Activated CD8-positive, alpha-beta memory T cell treated with anti-CD3 and anti-CD28 coated beads for 24 hours (primary cell): ENCODE data around the gene ALKBH6.
A peak's percentile ranks its signal among the peaks of the same experiment; 100 is the strongest.
"Not testable (repeated sequence)": the region's sequence is repeated elsewhere in the genome, so short reads cannot be mapped to it uniquely, and the experiment has no call there.

Experiments used
- DNase-seq: peaks from one replicate; pipeline ENCODE4 v3.0.0-alpha.2; 2020

The ALKBH6 gene

GRCh38 chr19:36014012-36014924, at the start of gene ALKBH6:
ALKBH6 (minus strand) TSS chr19:36014213; CDS start chr19:36013397, 816 bp downstream.
- DNase-seq = peak; percentile 99

GRCh38 chr19:36061367-36061766, 47.4 kb upstream of the ALKBH6 start:
- DNase-seq = no peak

DNA sequence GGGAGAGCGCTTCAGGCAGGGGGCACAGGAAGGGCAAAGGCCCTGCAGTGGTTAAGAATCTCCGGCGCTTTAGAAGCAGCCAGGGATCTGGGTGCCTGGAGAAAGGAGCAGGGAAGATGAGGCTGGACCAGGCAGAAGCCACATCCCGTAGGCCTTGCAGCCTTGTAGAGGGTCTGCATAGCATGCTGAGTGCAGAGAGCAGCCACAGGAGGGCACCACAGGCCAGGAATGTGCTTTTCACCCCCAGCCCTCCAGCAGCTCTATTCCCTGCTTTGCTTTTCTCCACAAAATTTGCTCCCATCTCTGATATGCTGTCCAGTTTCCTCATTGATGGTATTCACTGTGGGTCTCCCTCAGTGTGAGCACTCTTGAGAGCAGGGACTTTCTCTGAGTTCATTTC, 46.4 kb upstream of the ALKBH6 start:
- no peak for DNase-seq

- no peak for DNase-seq
These were observed 45.3 kb upstream of the ALKBH6 start for GRCh38 chr19:36059180-36059910.

- DNase-seq = no peak
These were observed 44.6 kb upstream of the ALKBH6 start for GRCh38 chr19:36058481-36059179.

GRCh38 chr19:36054733-36055686, 41.0 kb upstream of the ALKBH6 start, which contains the start of gene WDR62:
WDR62 (plus strand) TSS chr19:36054897; CDS start chr19:36054972, 75 bp downstream.
- DNase-seq = peak; percentile 98

GRCh38 chr19:36054119-36054732, 40.2 kb upstream of the ALKBH6 start, which contains the start of gene THAP8:
THAP8 (minus strand) TSS chr19:36054285; CDS start chr19:36054217, 68 bp downstream.
- peak; percentile 99 for DNase-seq

DNA sequence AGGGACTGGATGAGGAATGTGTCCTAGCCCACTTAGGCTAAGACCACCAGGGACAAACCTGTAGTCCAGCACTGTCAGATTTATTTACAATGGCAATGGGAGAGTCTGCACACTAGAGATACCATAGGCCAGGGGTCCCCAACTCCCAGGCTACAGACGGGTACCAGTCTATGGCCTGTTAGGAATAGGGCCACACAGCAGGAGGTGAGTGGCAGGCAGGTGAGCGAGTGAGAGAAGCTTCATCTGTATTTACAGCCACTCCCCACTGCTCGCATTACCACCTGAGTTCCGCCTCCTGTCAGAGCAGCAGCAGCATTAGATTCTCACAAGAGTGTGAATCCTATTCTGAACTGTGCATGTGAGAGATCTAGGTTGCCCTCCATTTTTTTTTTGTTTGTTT, 37.6 kb upstream of the ALKBH6 start:
- DNase-seq = no peak

- no peak for DNase-seq
These were observed 37.2 kb upstream of the ALKBH6 start for GRCh38 chr19:36051236-36051635.

GRCh38 chr19:36049080-36049698, 35.2 kb upstream of the ALKBH6 start:
- no peak for DNase-seq

- DNase-seq = no peak
These were observed 33.8 kb upstream of the ALKBH6 start for GRCh38 chr19:36047835-36048234.

DNA sequence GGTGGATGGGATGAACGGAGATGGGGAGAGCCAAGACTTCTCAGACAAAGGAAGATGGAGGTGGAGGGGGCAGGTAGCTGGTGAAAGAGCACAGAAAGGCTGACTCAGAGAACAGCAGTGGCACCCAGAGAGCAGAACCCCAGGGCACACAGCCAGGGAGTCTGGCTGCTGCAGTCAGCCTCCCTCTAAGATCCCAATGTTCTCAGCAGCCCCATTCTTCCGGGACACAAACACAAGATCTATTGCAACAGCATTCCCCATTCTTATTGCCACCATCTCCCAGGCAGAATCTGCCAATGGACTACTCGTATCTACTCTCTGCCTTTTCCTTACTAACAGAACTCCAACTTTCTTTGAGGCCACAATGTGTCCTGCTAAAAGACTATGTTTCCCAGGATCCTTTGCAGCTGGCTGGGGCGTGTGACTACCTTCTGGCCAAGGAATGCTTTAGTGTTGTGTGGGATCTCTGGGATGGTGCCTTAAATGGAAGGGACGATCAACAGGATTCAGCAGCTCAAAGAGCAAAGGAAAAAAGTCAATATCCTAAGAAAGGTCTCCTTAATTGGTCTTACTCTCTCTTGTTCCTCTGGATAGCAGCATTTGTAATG, 32.5 kb upstream of the ALKBH6 start:
- no peak for DNase-seq

- DNase-seq = no peak
These were observed 29.9 kb upstream of the ALKBH6 start for GRCh38 chr19:36043952-36044351.

- no peak for DNase-seq
These were observed 27.8 kb upstream of the ALKBH6 start for GRCh38 chr19:36041831-36042230.

GRCh38 chr19:36041092-36041491, 27.1 kb upstream of the ALKBH6 start:
- not testable (repeated sequence) for DNase-seq

GRCh38 chr19:36040495-36040894, 26.5 kb upstream of the ALKBH6 start:
- no peak for DNase-seq

GRCh38 chr19:36032251-36033104, 18.5 kb upstream of the ALKBH6 start, which contains the start of gene CLIP3:
CLIP3 (minus strand) TSS chr19:36032873; CDS start chr19:36032357, 516 bp downstream.
- peak; percentile 80 for DNase-seq

GRCh38 chr19:36031308-36031707, 17.3 kb upstream of the ALKBH6 start:
- no peak for DNase-seq
